RPMI7951 (cell line): Measurements from ENCODE around the gene MFSD6L. TPM values are rescaled to one million over a fixed set of nuclear protein-coding genes. Genes with fewer than 3 reads are reported as not detected.

Experiments
- total RNA-seq: library from RNA; depleted of rRNA; stranded (reverse); fragments of >200 nt; shearing (Covaris generic); gene quantifications from 2 replicates; pipeline ENCODE4 v1.2.3, GENCODE V29; 2014; rRNA removed

MFSD6L gene
- total RNA-seq, 1 experiment from 2014 or later: not detected

Other genes starting within 250 kb of the MFSD6L start
- gene MYH10, start 168.6 kb downstream of the MFSD6L start, total RNA-seq: 18.8 and 21.9 TPM in 2 replicates
- gene CCDC42, start 54.5 kb downstream of the MFSD6L start, total RNA-seq: not detected in 2 replicates
- not detected in 2 replicates for gene SPDYE4, start 40.8 kb downstream of the MFSD6L start, total RNA-seq
- not detected in 2 replicates for gene PIK3R6, start 68.3 kb upstream of the MFSD6L start, total RNA-seq
- gene PIK3R5, start 166.3 kb upstream of the MFSD6L start, total RNA-seq: 0.24 and 0.88 TPM in 2 replicates
- gene NTN1, start 222.1 kb upstream of the MFSD6L start, total RNA-seq: 0.12 and 0.20 TPM in 2 replicates